Thymus (tissue), 11 donors: ENCODE data around the gene IGSF10. TPM values are rescaled to one million over a fixed set of nuclear protein-coding genes. Genes with fewer than 3 reads are reported as not detected.

ENCODE experiments used
- DNase-seq, 9 donors: peaks; one replicate each; pipeline ENCODE4 v3.0.0-alpha.2; 2013; ENCODE audit warnings: low spot score in 9 of 9, low read depth in 6 of 9, missing footprints in 1 of 9
- H3K27ac ChIP-seq, 2 donors: one replicate each; pipeline ENCODE4 v1.5.1; 2013; ENCODE audit warnings: control low read depth in 1 of 2, low read depth in 1 of 2, low read length in 1 of 2, mild to moderate bottlenecking in 1 of 2, moderate library complexity in 1 of 2
- H3K27me3 ChIP-seq, 2 donors: one replicate each; pipeline ENCODE4 v1.5.1; 2013; ENCODE audit warnings: low read length in 1 of 2; ENCODE audit not compliant: control insufficient read depth in 2 of 2, insufficient read depth in 1 of 2
- H3K36me3 ChIP-seq, 2 donors: one replicate each; pipeline ENCODE4 v1.5.1; 2013; ENCODE audit warnings: low read length in 1 of 2, mild to moderate bottlenecking in 1 of 2, moderate library complexity in 1 of 2; ENCODE audit not compliant: control insufficient read depth in 2 of 2, insufficient read depth in 2 of 2
- H3K4me1 ChIP-seq, 2 donors: one replicate each; pipeline ENCODE4 v1.5.1; 2013; ENCODE audit warnings: low read length in 2 of 2; ENCODE audit not compliant: control insufficient read depth in 2 of 2, insufficient read depth in 2 of 2
- H3K4me3 ChIP-seq, 2 donors: one replicate each; pipeline ENCODE4 v1.5.1; 2013; ENCODE audit warnings: low read length in 2 of 2, control low read depth in 1 of 2, mild to moderate bottlenecking in 1 of 2
- H3K9me3 ChIP-seq, 2 donors: one replicate each; pipeline ENCODE4 v1.5.1; 2013; ENCODE audit warnings: low read length in 1 of 2, mild to moderate bottlenecking in 1 of 2; ENCODE audit not compliant: control insufficient read depth in 2 of 2, insufficient read depth in 1 of 2
- WGBS: extraction: QIAGEN DNeasy Blood & Tissue Kit; methylation state at CpG from one replicate; pipeline ENCODE4 v1.1.7; 2013; 5-methylcytosine and 5-hydroxymethylcytosine counted together
- polyA plus RNA-seq: library from polyadenylated mRNA; stranded (reverse); fragments of 200-250 nt; gene quantifications from one replicate; pipeline ENCODE4 v1.2.3, GENCODE V29; 2013
- total RNA-seq: library from RNA; stranded (reverse); fragments of 120-200 nt; gene quantifications from one replicate; pipeline ENCODE4 v1.2.4, GENCODE V29; 2013
- donor health status: healthy.

Gene IGSF10
- total and polyA plus RNA-seq, 2 donors = 0.48 to 1.9 TPM

GRCh38 chr3:151467069-151467468 lies 6.2 kb upstream of the IGSF10 start:
- no peak for DNase-seq
- Histone ChIP-seq H3K27me3 (no peaks in the 10 kb centered on the region), H3K27ac (no peak overlapping the region), H3K9me3 (no peaks in the 10 kb centered on the region), H3K36me3 (no peaks in the 10 kb centered on the region), H3K4me3 (no peak overlapping the region), H3K4me1 (no peaks in the 10 kb centered on the region)
- WGBS = 88% methylated on average over 1 of the region's 1 CpG

GRCh38 chr3:151462991-151463390 lies 2.1 kb upstream of the IGSF10 start:
- Histone ChIP-seq H3K36me3 (no peaks in the 10 kb centered on the region), H3K4me3 (no peak overlapping the region), H3K4me1 (no peaks in the 10 kb centered on the region), H3K27me3 (peaks cover 0 to 5% of the 10 kb centered on the region in 2 donors), H3K27ac (no peak overlapping the region), H3K9me3 (no peaks in the 10 kb centered on the region)
- 93% methylated on average over 1 of the region's 1 CpG for WGBS
- no peak for DNase-seq

DNA sequence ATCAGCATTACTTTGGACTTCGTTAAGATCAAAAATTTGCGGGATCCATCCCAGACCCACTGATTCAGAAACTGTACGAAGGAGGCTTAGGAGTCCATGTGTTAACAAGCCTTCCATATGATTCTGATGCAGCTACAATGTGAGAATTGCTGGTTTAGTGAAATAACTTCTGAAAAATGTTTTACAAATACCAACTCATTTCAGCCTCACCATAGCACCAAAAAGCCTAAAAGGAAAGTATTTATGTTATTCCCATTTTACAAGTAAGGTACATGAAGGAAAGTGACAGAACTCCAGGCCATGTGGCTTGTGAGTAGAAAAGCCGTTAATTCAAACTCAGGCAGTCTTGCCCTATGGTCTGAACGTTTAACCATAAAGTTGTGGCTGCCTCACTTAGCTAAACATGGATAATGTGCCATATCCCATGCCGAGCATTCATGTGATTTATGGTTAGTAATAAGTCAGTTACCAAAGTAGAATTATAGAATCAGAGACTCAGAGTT lies 1.5 kb upstream of the IGSF10 start:
- Histone ChIP-seq H3K4me1 (no peaks in the 10 kb centered on the region), H3K36me3 (no peaks in the 10 kb centered on the region), H3K9me3 (no peaks in the 10 kb centered on the region), H3K27ac (no peak overlapping the region), H3K4me3 (no peak overlapping the region), H3K27me3 (peaks cover 0 to 5% of the 10 kb centered on the region in 2 donors)
- DNase-seq = no peak
- 99% methylated on average over 6 of the region's 6 CpGs for WGBS

- Histone ChIP-seq H3K36me3 (no peaks in the 10 kb centered on the region), H3K4me3 (peak overlapping the region; percentile 42 to 48), H3K4me1 (no peaks in the 10 kb centered on the region), H3K27me3 (peaks cover 0 to 5% of the 10 kb centered on the region in 2 donors), H3K9me3 (no peaks in the 10 kb centered on the region), H3K27ac (no peak overlapping the region)
- 29% methylated on average over 2 of the region's 2 CpGs for WGBS
- DNase-seq = peak in 1 of 9 donors; percentile 10
These were observed 633 bp downstream of the IGSF10 start for GRCh38 chr3:151460228-151460627.

- Histone ChIP-seq H3K4me1 (no peaks in the 10 kb centered on the region), H3K9me3 (no peaks in the 10 kb centered on the region), H3K27me3 (peaks cover 0 to 5% of the 10 kb centered on the region in 2 donors), H3K36me3 (no peaks in the 10 kb centered on the region), H3K27ac (no peak overlapping the region), H3K4me3 (no peak overlapping the region)
- DNase-seq = no peak
- WGBS = 87% methylated on average over 3 of the region's 3 CpGs
These were observed 1.5 kb downstream of the IGSF10 start for GRCh38 chr3:151459358-151459757.

- Histone ChIP-seq H3K4me1 (no peaks in the 10 kb centered on the region), H3K36me3 (no peaks in the 10 kb centered on the region), H3K4me3 (no peak overlapping the region), H3K27me3 (peaks cover 0 to 4% of the 10 kb centered on the region in 2 donors), H3K9me3 (no peaks in the 10 kb centered on the region), H3K27ac (no peak overlapping the region)
- DNase-seq = no peak
- WGBS = 98% methylated on average over 3 of the region's 3 CpGs
These were observed 4.8 kb downstream of the IGSF10 start for GRCh38 chr3:151456065-151456464.

DNA sequence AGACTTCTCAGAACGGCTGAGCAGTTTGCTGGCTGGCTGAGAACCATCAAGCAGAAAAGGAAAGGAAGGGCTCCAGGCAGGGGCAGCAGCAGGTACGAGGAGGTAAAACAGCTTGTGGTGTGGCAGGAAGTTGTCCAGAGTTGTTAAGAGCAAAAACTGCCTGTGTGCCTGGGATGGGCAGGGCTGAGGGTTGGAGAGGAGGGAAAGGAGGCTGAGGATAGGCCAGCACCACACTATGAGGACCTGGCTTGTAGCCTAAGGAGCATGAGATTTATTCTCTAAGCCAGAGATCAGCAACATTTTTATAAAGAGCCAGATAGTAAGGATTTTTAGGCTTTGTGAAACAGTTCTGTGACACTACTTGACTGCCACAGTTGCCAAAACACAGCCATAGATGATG lies 8.0 kb downstream of the IGSF10 start:
- H3K27me3 ChIP-seq = no peaks in the 10 kb centered on the region
- no peak overlapping the region for H3K27ac ChIP-seq
- H3K36me3 ChIP-seq = no peaks in the 10 kb centered on the region
- WGBS = 61% methylated on average over 2 of the region's 2 CpGs
- no peak overlapping the region for H3K4me3 ChIP-seq
- no peak for DNase-seq
- no peaks in the 10 kb centered on the region for H3K4me1 ChIP-seq
- no peaks in the 10 kb centered on the region for H3K9me3 ChIP-seq

- WGBS = 45% methylated on average over 1 of the region's 1 CpG
These were observed 8.5 kb downstream of the IGSF10 start for GRCh38 chr3:151452368-151452767.

DNA sequence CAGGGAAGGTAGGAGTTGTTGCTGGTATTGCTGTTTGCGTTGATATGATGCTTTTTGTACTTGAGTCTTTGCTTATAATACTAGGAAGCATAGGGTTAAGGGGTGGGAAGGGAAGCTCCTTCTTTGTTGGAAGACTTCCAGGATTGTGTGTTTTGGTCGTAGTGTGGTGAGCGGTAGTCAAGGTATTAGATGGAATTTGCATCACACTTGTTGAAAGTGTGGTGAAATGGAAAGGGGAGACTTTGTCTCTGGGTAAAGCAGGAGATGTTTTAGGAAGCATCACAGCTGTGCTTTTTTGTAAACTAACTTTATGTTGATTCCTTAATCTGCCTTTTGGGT lies 14.9 kb downstream of the IGSF10 start:
- no peaks in the 10 kb centered on the region for H3K4me1 ChIP-seq
- H3K36me3 ChIP-seq = no peaks in the 10 kb centered on the region
- 87% methylated on average over 3 of the region's 3 CpGs for WGBS
- H3K27me3 ChIP-seq = no peaks in the 10 kb centered on the region
- no peak overlapping the region for H3K27ac ChIP-seq
- H3K9me3 ChIP-seq = no peaks in the 10 kb centered on the region
- no peak for DNase-seq
- no peak overlapping the region for H3K4me3 ChIP-seq

More at GRCh38 chr3:151452368-151452767, 8.5 kb downstream of the IGSF10 start:
- DNase-seq = no peak
- Histone ChIP-seq H3K4me1 (no peaks in the 10 kb centered on the region), H3K36me3 (no peaks in the 10 kb centered on the region), H3K27ac (no peak overlapping the region), H3K4me3 (no peak overlapping the region), H3K9me3 (no peaks in the 10 kb centered on the region), H3K27me3 (no peaks in the 10 kb centered on the region)
